KMS-11 (cell line): Measurements from ENCODE around the gene HSF4.

ENCODE experiments used
- H2AFZ ChIP-seq: fragments of 200-600 bp; sonication (generic); 2 replicates; pipeline ENCODE4 v1.6.1; 2016; ENCODE audit warnings: antibody characterized with exemption, mixed run types, low read depth
- H3K27ac ChIP-seq: fragments of 200-600 bp; sonication (generic); 2 replicates; pipeline ENCODE4 v1.6.1; 2016; ENCODE audit warnings: mild to moderate bottlenecking, mixed run types
- H3K27me3 ChIP-seq: fragments of 200-600 bp; sonication (generic); 2 replicates; pipeline ENCODE4 v1.6.1; 2017; ENCODE audit warnings: mild to moderate bottlenecking, low read depth, mixed run types, moderate library complexity; ENCODE audit not compliant: insufficient read depth
- H3K36me3 ChIP-seq: fragments of 200-600 bp; sonication (generic); 2 replicates; pipeline ENCODE4 v1.6.1; 2017; ENCODE audit warnings: mild to moderate bottlenecking, mixed run types; ENCODE audit not compliant: insufficient read depth
- H3K4me1 ChIP-seq: fragments of 200-600 bp; sonication (generic); 2 replicates; pipeline ENCODE4 v1.6.1; 2016; ENCODE audit warnings: mild to moderate bottlenecking, low read depth, mixed run types; ENCODE audit not compliant: poor library complexity, severe bottlenecking
- H3K4me2 ChIP-seq: fragments of 200-600 bp; sonication (generic); 2 replicates; pipeline ENCODE4 v1.7.0; 2016; ENCODE audit warnings: mild to moderate bottlenecking, mixed run types
- H3K4me3 ChIP-seq: fragments of 200-600 bp; sonication (generic); IDR thresholded peaks from 2 replicates; pipeline ENCODE4 v1.6.1; 2017; ENCODE audit warnings: low read depth, low read length, mixed read lengths; ENCODE audit not compliant: insufficient read depth
- H3K79me2 ChIP-seq: fragments of 200-600 bp; sonication (generic); 2 replicates; pipeline ENCODE4 v1.6.1; 2016; ENCODE audit warnings: low read depth, mixed run types; ENCODE audit not compliant: insufficient read depth
- H3K9ac ChIP-seq: fragments of 200-600 bp; sonication (generic); 2 replicates; pipeline ENCODE4 v1.6.1; 2016; ENCODE audit warnings: mild to moderate bottlenecking, mixed run types
- H4K20me1 ChIP-seq: fragments of 200-600 bp; sonication (generic); 2 replicates; pipeline ENCODE4 v1.6.1; 2016; ENCODE audit warnings: mild to moderate bottlenecking, mixed run types; ENCODE audit not compliant: insufficient read depth
- CTCF ChIP-seq: fragments of 200-600 bp; sonication (generic); conservative IDR thresholded peaks from 2 replicates; pipeline ENCODE4 v1.6.1; 2017; ENCODE audit warnings: low read depth, mild to moderate bottlenecking, antibody characterized with exemption, low read length, moderate library complexity, mixed read lengths

HSF4 gene

GRCh38 chr16:67166598-67167168 is 2.1 kb downstream of the HSF4 start:
- Histone ChIP-seq H4K20me1 (no peaks in the 10 kb centered on the region), H3K4me3 (no peak overlapping the region), H3K79me2 (no peaks in the 10 kb centered on the region), H3K4me2 (no peak overlapping the region; the same call in 1 of the 2 replicates), H3K4me1 (peaks cover 62% of the 10 kb centered on the region), H2AFZ (no peak overlapping the region), H3K27ac (no peak overlapping the region), H3K36me3 (no peaks in the 10 kb centered on the region), H3K9ac (no peak overlapping the region), H3K27me3 (no peaks in the 10 kb centered on the region)
- TF ChIP-seq CTCF, result no peak

GRCh38 chr16:67167588-67167987 is 3.0 kb downstream of the HSF4 start:
- H3K4me1 ChIP-seq, result peaks cover 69% of the 10 kb centered on the region

DNA sequence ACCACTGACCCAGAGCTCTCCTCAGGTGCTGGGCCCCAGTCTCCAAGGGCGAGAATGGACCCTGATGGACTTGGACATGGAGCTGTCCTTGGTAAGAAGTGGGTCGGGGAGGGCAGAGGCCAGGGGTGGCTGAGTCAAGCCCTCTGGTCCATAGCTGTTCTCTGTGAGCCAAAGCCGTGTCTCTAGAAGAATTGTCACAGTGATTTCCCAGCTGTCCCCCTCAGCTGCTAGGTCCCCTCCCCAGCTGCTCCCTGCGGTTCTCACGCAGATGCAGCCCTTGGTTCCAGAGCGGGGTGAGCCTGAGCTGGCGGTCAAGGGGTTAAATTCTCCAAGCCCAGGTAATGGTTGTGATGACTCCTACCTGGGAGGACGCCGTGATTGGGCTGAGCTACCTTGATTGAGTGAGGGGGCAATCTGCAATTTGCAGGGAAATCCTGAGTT is 4.5 kb downstream of the HSF4 start:
- H4K20me1 ChIP-seq, result no peaks in the 10 kb centered on the region
- peak overlapping the region; percentile 91; the same call in 1 of the 2 replicates for H3K4me2 ChIP-seq
- no peaks in the 10 kb centered on the region for H3K27me3 ChIP-seq
- no peak overlapping the region for H3K4me3 ChIP-seq
- no peak overlapping the region for H2AFZ ChIP-seq
- no peak overlapping the region for H3K27ac ChIP-seq
- no peak for TF ChIP-seq CTCF
- H3K79me2 ChIP-seq, result no peaks in the 10 kb centered on the region
- H3K4me1 ChIP-seq, result peaks cover 80% of the 10 kb centered on the region
- H3K36me3 ChIP-seq, result no peaks in the 10 kb centered on the region
- H3K9ac ChIP-seq, result no peak overlapping the region; the same call in 1 of the 2 replicates

More at GRCh38 chr16:67167588-67167987, 3.0 kb downstream of the HSF4 start:
- H3K36me3 ChIP-seq, result no peaks in the 10 kb centered on the region
- no peaks in the 10 kb centered on the region for H3K27me3 ChIP-seq
- TF ChIP-seq CTCF, result no peak
- H3K79me2 ChIP-seq, result no peaks in the 10 kb centered on the region
- H3K27ac ChIP-seq, result no peak overlapping the region
- no peaks in the 10 kb centered on the region for H4K20me1 ChIP-seq
- no peak overlapping the region for H2AFZ ChIP-seq
- no peak overlapping the region for H3K9ac ChIP-seq
- no peak overlapping the region; the same call in 1 of the 2 replicates for H3K4me2 ChIP-seq
- H3K4me3 ChIP-seq, result no peak overlapping the region

DNA sequence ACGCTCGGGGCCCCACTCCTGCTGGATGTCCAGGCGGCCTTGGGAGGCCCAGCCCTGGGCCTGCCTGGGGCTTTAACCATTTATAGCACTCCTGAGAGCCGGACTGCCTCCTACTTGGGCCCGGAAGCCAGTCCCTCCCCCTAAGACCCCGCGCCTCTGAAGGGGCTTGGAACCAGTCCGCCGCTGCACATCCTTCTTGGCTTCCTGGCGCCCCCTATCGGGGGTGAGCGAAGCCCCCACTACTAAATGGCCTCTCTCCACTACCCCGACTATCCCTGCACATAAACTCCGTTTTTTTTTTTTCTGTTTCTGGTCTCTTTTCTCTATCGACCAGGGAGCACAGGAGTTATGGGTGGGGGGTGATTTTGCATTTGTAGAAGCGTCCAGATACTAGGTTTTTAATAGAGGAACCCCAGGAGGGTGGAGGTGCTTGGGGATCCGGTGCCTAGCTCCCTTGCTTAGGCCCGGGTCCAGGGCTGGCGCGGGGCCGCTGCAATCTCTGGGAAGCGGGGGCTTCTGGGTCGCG is 5.2 kb downstream of the HSF4 start:
- peaks cover 81% of the 10 kb centered on the region for H3K4me1 ChIP-seq

More for the DNA sequence above, 5.2 kb downstream of the HSF4 start:
- Histone ChIP-seq H2AFZ (peak overlapping the region; percentile 84), H4K20me1 (no peaks in the 10 kb centered on the region), H3K36me3 (no peaks in the 10 kb centered on the region), H3K79me2 (no peaks in the 10 kb centered on the region), H3K4me3 (no peak overlapping the region), H3K27ac (peak overlapping the region; percentile 78), H3K4me2 (peak overlapping the region; percentile 91), H3K9ac (peak overlapping the region; percentile 67), H3K27me3 (no peaks in the 10 kb centered on the region)
- TF ChIP-seq CTCF, result peak; percentile 67
